Thyroid gland (tissue), 4 donors: ENCODE measurements around the gene NUBP2.

Experiments used
- POLR2A ChIP-seq, 2 donors: fragments of 450-650 bp; IDR thresholded peaks; one replicate each; pipeline ENCODE4 v1.6.1; 2017; ENCODE audit warnings: antibody characterized with exemption in 2 of 2, mild to moderate bottlenecking in 2 of 2, moderate library complexity in 1 of 2
- TF ChIP-seq, protein P1 (sequence below), 6 experiments: fragments of 200-600 bp in 3 of 6; fragments of 450-650 bp in 3 of 6; sonication (generic) in 3 of 6; IDR thresholded peaks; one replicate each; pipeline ENCODE4 v1.5.1; 2016 to 2019; ENCODE audit warnings: antibody characterized with exemption in 6 of 6, mild to moderate bottlenecking in 2 of 6, inconsistent platforms in 1 of 6, moderate library complexity in 1 of 6

GRCh38 chr16:1776991-1777374, 5.8 kb upstream of the NUBP2 start:
- TF ChIP-seq, protein P1, sequence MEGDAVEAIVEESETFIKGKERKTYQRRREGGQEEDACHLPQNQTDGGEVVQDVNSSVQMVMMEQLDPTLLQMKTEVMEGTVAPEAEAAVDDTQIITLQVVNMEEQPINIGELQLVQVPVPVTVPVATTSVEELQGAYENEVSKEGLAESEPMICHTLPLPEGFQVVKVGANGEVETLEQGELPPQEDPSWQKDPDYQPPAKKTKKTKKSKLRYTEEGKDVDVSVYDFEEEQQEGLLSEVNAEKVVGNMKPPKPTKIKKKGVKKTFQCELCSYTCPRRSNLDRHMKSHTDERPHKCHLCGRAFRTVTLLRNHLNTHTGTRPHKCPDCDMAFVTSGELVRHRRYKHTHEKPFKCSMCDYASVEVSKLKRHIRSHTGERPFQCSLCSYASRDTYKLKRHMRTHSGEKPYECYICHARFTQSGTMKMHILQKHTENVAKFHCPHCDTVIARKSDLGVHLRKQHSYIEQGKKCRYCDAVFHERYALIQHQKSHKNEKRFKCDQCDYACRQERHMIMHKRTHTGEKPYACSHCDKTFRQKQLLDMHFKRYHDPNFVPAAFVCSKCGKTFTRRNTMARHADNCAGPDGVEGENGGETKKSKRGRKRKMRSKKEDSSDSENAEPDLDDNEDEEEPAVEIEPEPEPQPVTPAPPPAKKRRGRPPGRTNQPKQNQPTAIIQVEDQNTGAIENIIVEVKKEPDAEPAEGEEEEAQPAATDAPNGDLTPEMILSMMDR (IDR thresholded peaks at IDR 0.05), result no peak
- no peak for TF ChIP-seq POLR2A (IDR thresholded peaks at IDR 0.05)
